Airway epithelial cell (primary cell): ENCODE data around the gene PPP6R2. TPM values are rescaled to one million over a fixed set of nuclear protein-coding genes. Genes with fewer than 3 reads are reported as not detected.

Experiments used
- total RNA-seq: library from RNA; depleted of rRNA; stranded (reverse); fragments of >200 nt; gene quantifications from 2 replicates; pipeline ENCODE4 v1.2.3, GENCODE V29; 2015

Gene PPP6R2, protein sequence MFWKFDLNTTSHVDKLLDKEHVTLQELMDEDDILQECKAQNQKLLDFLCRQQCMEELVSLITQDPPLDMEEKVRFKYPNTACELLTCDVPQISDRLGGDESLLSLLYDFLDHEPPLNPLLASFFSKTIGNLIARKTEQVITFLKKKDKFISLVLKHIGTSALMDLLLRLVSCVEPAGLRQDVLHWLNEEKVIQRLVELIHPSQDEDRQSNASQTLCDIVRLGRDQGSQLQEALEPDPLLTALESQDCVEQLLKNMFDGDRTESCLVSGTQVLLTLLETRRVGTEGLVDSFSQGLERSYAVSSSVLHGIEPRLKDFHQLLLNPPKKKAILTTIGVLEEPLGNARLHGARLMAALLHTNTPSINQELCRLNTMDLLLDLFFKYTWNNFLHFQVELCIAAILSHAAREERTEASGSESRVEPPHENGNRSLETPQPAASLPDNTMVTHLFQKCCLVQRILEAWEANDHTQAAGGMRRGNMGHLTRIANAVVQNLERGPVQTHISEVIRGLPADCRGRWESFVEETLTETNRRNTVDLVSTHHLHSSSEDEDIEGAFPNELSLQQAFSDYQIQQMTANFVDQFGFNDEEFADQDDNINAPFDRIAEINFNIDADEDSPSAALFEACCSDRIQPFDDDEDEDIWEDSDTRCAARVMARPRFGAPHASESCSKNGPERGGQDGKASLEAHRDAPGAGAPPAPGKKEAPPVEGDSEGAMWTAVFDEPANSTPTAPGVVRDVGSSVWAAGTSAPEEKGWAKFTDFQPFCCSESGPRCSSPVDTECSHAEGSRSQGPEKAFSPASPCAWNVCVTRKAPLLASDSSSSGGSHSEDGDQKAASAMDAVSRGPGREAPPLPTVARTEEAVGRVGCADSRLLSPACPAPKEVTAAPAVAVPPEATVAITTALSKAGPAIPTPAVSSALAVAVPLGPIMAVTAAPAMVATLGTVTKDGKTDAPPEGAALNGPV
- total RNA-seq = 45.2 and 49.7 TPM in 2 replicates

DNA sequence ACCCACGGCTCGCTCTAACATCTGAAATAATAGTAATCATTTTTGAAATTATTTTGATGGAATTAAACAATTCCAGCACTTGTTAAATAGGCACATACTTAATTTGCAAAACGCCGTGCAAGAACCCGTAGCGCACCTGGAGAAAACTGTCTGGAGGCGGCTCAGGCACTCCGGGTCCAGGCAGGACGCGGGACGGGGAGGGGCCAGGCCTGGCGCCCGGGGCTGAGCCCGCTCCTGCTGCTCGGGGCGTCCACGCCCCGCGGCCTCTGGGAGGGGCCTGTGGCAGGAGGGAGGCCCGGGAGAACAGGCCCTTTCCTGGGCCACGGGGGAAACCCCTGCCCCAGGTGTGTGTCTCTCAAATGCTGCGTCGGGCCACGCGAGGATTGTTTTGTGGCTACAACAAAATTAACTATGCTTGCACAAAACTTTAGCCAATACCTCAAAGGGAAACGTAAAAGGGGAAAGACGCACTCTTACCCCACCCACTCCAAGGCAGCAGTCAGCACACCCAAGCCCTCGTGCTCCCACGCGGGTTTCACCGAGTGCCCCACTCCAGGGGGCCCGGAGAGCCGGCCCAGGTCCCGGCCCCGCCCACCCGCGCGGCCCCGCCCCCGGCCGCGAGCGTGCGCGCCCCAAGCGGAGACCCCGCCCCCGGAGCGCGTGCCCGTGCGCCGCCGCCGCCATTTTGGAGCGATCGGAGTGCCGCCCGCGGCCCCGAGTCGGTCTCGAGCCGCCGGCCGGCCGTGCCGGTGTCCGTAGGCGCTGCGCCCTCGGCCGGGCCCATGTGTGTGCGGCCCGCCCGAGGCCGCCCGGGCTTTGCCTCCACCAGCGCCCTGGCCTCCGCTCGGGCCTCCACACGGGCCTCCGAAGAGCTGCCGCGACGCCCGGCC, at the start of gene PPP6R2:
Gene PPP6R2, plus strand, starts transcription at position 677 of the 890 bp plus-strand sequence. CDS start 50,582 bp downstream, outside the sequence.

DNA sequence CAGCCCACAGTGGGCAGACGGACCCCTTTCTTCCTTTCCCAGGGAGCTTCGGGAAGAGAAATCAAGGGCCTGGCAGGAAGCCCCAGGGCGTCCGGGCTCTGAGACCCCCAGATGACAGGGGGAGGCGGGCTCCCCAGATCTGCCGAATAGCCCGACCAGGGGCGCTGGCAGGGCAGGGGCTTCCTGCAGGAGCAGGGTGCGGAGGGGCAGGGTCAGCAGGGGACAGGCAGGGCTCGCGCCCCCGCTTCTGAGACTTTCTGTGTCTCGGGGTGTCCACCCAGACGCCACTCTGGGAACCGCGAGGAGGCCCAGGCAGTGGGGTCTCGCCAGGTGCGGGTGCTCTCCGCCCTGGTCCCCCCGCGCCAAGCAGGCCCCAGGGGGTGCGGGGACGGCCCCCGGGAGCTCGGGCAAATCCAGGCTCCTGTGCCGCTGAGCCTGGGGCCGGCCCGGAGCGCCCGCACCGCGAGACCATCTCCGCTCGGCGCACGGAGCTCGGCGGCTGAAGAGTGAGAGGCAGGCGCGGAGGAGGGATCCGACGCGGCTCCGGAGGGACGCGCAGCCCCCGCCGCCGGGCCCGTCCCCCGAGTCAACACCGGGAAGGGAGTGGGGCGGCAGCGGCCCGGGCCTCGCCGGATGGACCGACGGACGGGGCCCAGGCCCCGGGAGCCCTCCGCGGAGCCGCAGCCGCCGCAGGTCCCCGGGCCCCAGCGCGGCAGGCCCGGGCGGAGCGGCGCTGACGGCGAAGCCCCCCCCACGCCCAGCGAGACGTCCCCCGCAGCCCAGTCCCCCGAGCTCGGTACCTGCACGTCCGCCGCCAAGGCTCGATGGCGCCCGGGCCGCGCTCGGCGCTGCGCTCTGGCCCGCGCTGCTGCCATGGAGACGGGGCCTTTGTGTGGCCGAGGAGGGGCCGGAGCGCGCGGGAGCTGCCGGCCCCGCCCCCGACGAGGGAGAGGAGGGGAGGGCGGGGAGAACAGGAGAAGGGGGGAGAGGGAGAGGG, 36.1 kb upstream of the PPP6R2 start, which contains the start of gene PLXNB2:
Gene PLXNB2, minus strand, starts transcription at position 894 of the 997 bp plus-strand sequence. CDS start 17,062 bp downstream, outside the sequence.

DNA sequence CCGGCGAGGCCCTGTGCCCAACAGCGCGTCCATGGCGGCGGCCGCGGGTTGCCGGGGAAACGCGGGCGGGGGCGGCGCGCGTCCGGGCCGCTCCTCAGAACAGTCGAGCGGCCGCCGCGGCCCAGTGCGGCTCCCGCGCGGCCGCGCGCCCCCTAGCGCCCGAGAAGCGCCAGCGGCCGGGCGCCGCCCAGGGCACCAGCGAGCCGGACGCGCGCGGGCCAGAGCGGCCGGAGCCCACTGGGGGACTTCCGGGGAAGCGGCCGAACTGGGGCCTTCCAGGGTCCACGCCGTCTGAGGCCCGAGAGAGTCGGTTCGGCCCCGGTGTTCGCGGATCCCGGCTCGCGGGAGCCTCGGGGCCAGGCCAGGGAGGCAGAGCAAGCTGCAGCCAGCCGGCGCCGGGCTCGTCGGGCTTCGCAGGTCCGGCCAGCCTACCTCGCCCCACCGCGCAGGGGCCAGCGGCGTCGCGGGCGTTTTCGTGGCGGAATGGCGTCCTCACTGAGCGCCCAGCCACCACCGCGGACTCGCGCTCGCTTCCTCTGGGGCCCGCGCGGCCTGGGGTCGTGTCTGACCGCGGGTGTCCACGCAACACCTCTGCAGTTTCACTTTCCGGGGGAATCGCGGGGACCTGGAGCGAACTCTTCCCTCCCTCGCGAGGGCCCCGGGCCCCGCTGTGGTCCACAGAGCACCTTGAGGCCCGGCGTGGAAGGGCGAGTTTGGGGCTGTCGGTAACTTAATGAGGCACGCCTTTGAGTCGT, 16.0 kb upstream of the PPP6R2 start, which contains the start of gene DENND6B:
Gene DENND6B, minus strand, starts transcription at position 57 of the 755 bp plus-strand sequence. Its CDS starts 24 bp downstream, at position 33.

DNA sequence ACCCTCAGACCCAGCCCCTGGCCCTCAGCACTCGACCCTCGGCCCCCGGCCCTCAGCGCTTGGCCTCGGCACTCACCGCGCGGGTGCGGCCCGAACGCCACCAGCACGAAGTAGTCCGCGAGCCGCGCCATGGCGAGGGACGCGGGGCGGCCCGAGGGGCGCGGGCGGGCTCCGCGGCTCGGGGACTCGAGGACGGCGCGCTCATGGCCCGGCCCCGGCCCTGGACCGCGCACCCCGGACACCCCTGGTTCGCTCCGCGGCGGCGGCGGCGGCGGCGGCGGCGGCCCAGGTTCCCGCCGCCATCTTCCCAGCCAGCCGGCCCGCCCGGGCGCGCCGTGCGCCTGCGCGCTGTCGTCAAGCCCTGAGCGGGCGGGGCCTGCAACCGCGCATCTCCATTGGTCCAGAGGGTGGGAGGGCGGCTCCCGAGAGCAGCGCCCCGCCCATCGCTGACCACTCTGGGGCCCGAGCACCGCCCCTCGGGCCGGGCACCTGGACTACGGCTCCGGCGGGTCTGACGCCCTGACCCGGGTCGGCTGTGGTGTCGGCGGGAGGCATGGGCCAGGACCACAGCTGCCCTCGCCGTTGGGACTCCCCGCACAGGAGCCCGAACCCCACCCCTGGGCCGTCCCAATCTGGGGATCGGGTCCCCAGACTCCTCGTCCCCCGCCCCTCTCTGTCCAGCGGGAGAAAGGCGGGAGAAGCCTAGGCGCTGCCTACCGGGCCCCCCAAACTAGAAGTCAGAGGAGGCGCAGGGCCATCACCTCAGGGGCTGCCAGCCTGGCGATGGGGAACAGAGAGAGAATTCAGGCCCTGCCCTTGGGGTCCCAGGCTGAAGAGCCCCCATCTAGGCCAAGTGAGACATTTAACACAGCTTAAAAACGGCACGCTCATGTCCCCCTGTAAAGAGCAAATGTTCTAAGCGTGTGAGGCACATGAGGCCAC, 131.9 kb downstream of the PPP6R2 start, which contains the start of gene SBF1:
Gene SBF1, minus strand, starts transcription at position 326 of the 942 bp plus-strand sequence. Its CDS starts 195 bp downstream, at position 131.

DNA sequence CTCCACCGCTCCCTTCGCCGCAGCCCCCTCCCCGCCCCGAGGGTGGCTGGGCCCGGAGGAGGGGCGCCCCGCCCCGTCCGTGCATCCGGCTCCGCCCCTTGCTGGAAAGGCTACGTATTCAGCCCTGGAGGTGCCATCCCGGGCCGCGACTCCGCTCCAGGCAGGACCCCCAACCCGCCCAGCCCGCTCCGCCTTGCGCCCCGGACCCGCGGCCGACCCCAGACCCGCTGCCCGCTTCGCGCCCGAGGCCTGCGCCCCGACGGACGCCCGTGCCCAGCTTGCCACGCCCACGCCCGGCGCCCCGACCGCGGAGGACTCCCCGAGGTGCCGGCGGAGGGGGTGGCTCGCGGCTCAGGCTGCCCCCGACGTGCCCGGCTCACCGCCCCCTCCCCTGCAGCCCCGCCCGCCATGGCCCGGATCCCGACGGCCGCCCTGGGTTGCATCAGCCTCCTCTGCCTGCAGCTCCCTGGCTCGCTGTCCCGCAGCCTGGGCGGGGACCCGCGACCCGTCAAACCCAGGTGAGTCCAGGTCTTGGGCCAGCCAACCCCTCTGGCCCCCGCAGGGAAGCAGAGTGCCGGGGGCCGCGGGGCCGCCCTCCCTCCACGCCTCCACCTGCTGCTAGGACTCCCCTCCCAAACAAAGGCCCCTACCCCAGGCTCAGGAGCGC, 138.4 kb downstream of the PPP6R2 start, which contains the start of gene ADM2:
Gene ADM2, plus strand, starts transcription at position 104 of the 667 bp plus-strand sequence. Its CDS starts 305 bp downstream, at position 409.

DNA sequence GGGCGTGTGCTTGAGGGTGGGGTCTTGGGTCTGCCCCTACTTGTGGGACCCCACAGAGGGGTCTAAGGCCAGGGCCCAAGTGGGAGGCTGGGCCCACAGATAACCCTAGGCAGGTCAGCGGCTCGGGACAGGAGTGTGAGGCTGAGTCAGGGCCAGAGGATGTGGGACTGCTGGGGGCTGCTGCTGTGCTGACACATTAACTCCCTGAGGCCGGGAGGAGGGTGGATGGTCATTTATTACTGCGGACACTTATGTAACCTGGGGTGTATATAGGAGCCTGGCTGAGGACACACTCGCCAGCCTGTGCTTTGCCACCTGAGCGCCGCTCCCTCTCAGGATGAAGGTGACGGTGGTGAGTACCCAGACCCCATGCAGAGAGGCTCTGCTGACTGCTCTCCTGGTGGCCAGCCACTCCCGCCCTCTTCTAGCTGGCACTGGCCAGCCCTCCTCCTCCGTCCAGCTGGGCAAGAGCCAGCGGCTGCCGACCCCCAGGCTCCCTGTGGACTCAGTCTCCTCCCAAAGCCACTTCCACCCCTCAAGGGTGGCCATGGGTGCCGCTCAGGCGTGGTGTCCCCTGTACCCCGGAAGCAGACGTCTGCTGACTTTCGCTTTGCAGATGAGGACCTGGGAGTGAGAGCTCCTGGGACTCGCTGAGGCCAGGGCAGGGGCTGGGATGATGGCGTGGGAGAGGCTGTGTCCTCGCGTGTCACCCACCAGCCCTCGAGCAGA, 143.6 kb downstream of the PPP6R2 start, which contains the start of gene MIOX:
Gene MIOX, plus strand, starts transcription at position 299 of the 729 bp plus-strand sequence. Its CDS starts 39 bp downstream, at position 338.

Other genes with a start within 250 kb of the PPP6R2 start
- 0.46 and 0.71 TPM in 2 replicates for gene PANX2, start 172.6 kb upstream of the PPP6R2 start, total RNA-seq
- gene TRABD, start 157.4 kb upstream of the PPP6R2 start, total RNA-seq = 54.1 and 59.9 TPM in 2 replicates
- gene SELENOO, start 142.3 kb upstream of the PPP6R2 start, total RNA-seq = 54.4 and 60.5 TPM in 2 replicates
- gene TUBGCP6, start 98.3 kb upstream of the PPP6R2 start, total RNA-seq = 14.5 and 25.8 TPM in 2 replicates
- 26.7 and 37.4 TPM in 2 replicates for gene HDAC10, start 92.1 kb upstream of the PPP6R2 start, total RNA-seq
- 17.8 and 19.5 TPM in 2 replicates for gene MAPK12, start 81.6 kb upstream of the PPP6R2 start, total RNA-seq
- gene MAPK11, start 72.9 kb upstream of the PPP6R2 start, total RNA-seq = 3.5 and 7.8 TPM in 2 replicates
- gene PLXNB2, start 35.7 kb upstream of the PPP6R2 start, total RNA-seq = 184 and 221 TPM in 2 replicates
- gene DENND6B, start 16.3 kb upstream of the PPP6R2 start, total RNA-seq = 0.37 and 1.3 TPM in 2 replicates
- gene SBF1, start 131.7 kb downstream of the PPP6R2 start, total RNA-seq = 62.7 and 82.7 TPM in 2 replicates
- gene ADM2, start 138.2 kb downstream of the PPP6R2 start, total RNA-seq = 1.4 and 1.6 TPM in 2 replicates
- gene MIOX, start 143.5 kb downstream of the PPP6R2 start, total RNA-seq = not detected in 2 replicates
- 46.5 and 55.9 TPM in 2 replicates for gene LMF2, start 164.4 kb downstream of the PPP6R2 start, total RNA-seq
- gene NCAPH2, start 164.9 kb downstream of the PPP6R2 start, total RNA-seq = 38.6 and 55.7 TPM in 2 replicates
- 1.8 TPM in 1 of 2 replicates, not detected in the other for gene SCO2, start 182.3 kb downstream of the PPP6R2 start, total RNA-seq
- 41.4 and 51.3 TPM in 2 replicates for gene TYMP, start 186.7 kb downstream of the PPP6R2 start, total RNA-seq
- not detected in 2 replicates for gene KLHDC7B, start 202.6 kb downstream of the PPP6R2 start, total RNA-seq
- gene SYCE3, start 219.6 kb downstream of the PPP6R2 start, total RNA-seq = 1.1 TPM in 1 of 2 replicates, not detected in the other
- 1.1 and 1.5 TPM in 2 replicates for gene CPT1B, start 235.1 kb downstream of the PPP6R2 start, total RNA-seq
- 27.2 and 42.6 TPM in 2 replicates for gene CHKB, start 239.5 kb downstream of the PPP6R2 start, total RNA-seq